ENCODE data around the gene DNM1. TPM values are rescaled to one million over a fixed set of nuclear protein-coding genes. Genes with fewer than 3 reads are reported as not detected.

Gene DNM1
- total and polyA plus RNA-seq, 7 donors: 0.46 to 40.2 (median 9.3) TPM

- Histone ChIP-seq H3K27me3 (peaks cover 0 to 3% (median 0%) of the 10 kb centered on the region in 3 donors), H3K27ac (no peak overlapping the region), H3K36me3 (peaks cover 49 to 68% (median 59%) of the 10 kb centered on the region in 4 donors), H3K4me1 (peaks cover 0 to 6% (median 0%) of the 10 kb centered on the region in 4 donors), H3K4me3 (no peak overlapping the region), H3K9me3 (no peaks in the 10 kb centered on the region)
- 90 to 92% methylated on average over 11 of the region's 11 CpGs for WGBS, 2 donors
- intact Hi-C loops (cut with DNase I): no loop called here
- TF ChIP-seq EP300 (IDR thresholded peaks at IDR 0.05): no peak
- TF ChIP-seq POLR2A (IDR thresholded peaks at IDR 0.05): no peak
- no peak for TF ChIP-seq POLR2AphosphoS5 (IDR thresholded peaks at IDR 0.05)
- no peak for TF ChIP-seq CTCF (IDR thresholded peaks at IDR 0.05)
- no peak for DNase-seq
These were observed 54.7 kb downstream of the DNM1 start for GRCh38 chr9:128257907-128258306.

GRCh38 chr9:128258326-128258725, 55.1 kb downstream of the DNM1 start:
- intact Hi-C loops (cut with DNase I): no loop called here
- H3K9me3 ChIP-seq: no peaks in the 10 kb centered on the region
- H3K4me1 ChIP-seq: peaks cover 0 to 6% (median 0%) of the 10 kb centered on the region in 4 donors
- TF ChIP-seq CTCF (IDR thresholded peaks at IDR 0.05) (no peak), EP300 (IDR thresholded peaks at IDR 0.05) (no peak), POLR2AphosphoS5 (IDR thresholded peaks at IDR 0.05) (no peak), POLR2A (IDR thresholded peaks at IDR 0.05) (no peak)
- 92 to 96% methylated on average over 6 of the region's 6 CpGs for WGBS, 2 donors
- DNase-seq: no peak
- H3K36me3 ChIP-seq: peaks cover 49 to 72% (median 60%) of the 10 kb centered on the region in 4 donors
- no peak overlapping the region for H3K4me3 ChIP-seq
- H3K27ac ChIP-seq: no peak overlapping the region
- H3K27me3 ChIP-seq: peaks cover 0 to 3% (median 0%) of the 10 kb centered on the region in 3 donors

GRCh38 chr9:128259156-128259555, 56.0 kb downstream of the DNM1 start:
- Histone ChIP-seq H3K36me3 (peaks cover 49 to 79% (median 60%) of the 10 kb centered on the region in 4 donors), H3K9me3 (no peaks in the 10 kb centered on the region), H3K4me3 (no peak overlapping the region), H3K4me1 (peaks cover 0 to 6% (median 0%) of the 10 kb centered on the region in 4 donors), H3K27me3 (peaks cover 0 to 3% (median 0%) of the 10 kb centered on the region in 3 donors), H3K27ac (no peak overlapping the region)
- WGBS, 2 donors: 70 to 86% methylated on average over 9 of the region's 9 CpGs
- DNase-seq: no peak
- intact Hi-C loops (cut with DNase I): no loop called here
- TF ChIP-seq POLR2AphosphoS5 (IDR thresholded peaks at IDR 0.05) (no peak), EP300 (IDR thresholded peaks at IDR 0.05) (no peak), POLR2A (IDR thresholded peaks at IDR 0.05) (no peak), CTCF (IDR thresholded peaks at IDR 0.05) (no peak)

GRCh38 chr9:128260340-128260739, 57.2 kb downstream of the DNM1 start:
- H3K27me3 ChIP-seq: no peaks in the 10 kb centered on the region
- intact Hi-C loops (cut with DNase I): no loop called here
- no peaks in the 10 kb centered on the region for H3K9me3 ChIP-seq
- no peak overlapping the region for H3K27ac ChIP-seq
- no peak for DNase-seq
- TF ChIP-seq POLR2AphosphoS5 (IDR thresholded peaks at IDR 0.05): no peak
- TF ChIP-seq POLR2A (IDR thresholded peaks at IDR 0.05): no peak
- no peak for TF ChIP-seq EP300 (IDR thresholded peaks at IDR 0.05)
- no peak for TF ChIP-seq CTCF (IDR thresholded peaks at IDR 0.05)
- peaks cover 49 to 91% (median 65%) of the 10 kb centered on the region in 4 donors for H3K36me3 ChIP-seq
- 96% methylated on average over 17 of the region's 17 CpGs for WGBS, 2 donors
- H3K4me1 ChIP-seq: peaks cover 0 to 3% (median 0%) of the 10 kb centered on the region in 4 donors
- no peak overlapping the region for H3K4me3 ChIP-seq

GRCh38 chr9:128262687-128263086, 59.5 kb downstream of the DNM1 start:
- no peaks in the 10 kb centered on the region for H3K27me3 ChIP-seq
- no peak for DNase-seq
- intact Hi-C loops (cut with DNase I): no loop called here
- H3K36me3 ChIP-seq: peaks cover 42 to 99% (median 78%) of the 10 kb centered on the region in 4 donors
- no peaks in the 10 kb centered on the region for H3K9me3 ChIP-seq
- no peak overlapping the region for H3K27ac ChIP-seq
- H3K4me1 ChIP-seq: no peaks in the 10 kb centered on the region
- H3K4me3 ChIP-seq: no peak overlapping the region
- 87 to 88% methylated on average over 4 of the region's 4 CpGs for WGBS, 2 donors
- TF ChIP-seq CTCF (IDR thresholded peaks at IDR 0.05) (no peak), POLR2AphosphoS5 (IDR thresholded peaks at IDR 0.05) (no peak), POLR2A (IDR thresholded peaks at IDR 0.05) (no peak), EP300 (IDR thresholded peaks at IDR 0.05) (no peak)
